GM20431 (cell line): ENCODE results near the gene GTF2IRD1.
"Not testable (repeated sequence)": the region's sequence is repeated elsewhere in the genome, so short reads cannot be mapped to it uniquely, and the experiment has no call there.

ENCODE experiments used
- in situ Hi-C: fragments of 300-500 bp; cut with MseI, MboI; formaldehyde crosslinking; loops from one replicate; pipeline ENCODE4 v1.15.0; 2020; ENCODE audit warnings: low sequenced_read_pairs; ENCODE audit not compliant: unreplicated experiment

Gene GTF2IRD1

DNA sequence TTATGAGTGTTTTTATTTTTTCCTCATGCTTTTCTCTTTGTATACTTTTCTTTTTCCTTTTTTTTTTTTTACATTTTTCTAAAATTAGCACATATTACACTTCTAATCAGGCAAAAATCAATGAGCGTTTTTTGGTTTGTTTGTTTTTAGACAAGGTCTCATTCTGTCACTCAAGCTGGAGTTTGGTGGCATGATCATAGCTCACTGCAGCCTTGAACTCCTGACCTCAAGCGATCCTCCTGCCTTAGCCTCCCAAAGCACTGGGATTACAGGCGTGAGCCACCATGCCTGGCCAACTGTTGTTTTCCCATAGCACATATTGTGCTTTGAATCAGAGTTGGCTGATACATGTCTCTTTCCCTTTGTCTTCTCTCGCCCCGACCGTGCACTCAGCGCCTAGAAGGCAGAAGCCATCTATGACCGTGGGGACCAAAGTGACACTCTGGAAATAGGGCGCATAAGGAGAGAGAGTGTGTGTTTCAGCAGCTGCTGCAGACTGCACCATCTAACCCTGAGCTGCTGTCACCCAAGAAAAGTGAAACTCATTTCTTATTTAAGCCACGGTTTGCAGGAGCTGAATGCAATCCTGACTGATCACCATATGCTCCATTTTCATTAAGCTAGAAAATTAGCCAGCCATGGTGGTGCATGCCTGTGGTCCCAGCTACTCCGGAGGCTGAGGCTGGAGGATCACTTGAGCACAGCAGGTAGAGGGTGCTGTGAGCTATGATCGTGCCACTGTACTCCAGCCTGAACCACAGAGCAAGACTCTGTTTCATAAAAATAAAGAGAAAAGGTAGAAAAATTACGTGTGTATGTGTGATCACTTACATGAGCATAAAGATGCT lies 162.5 kb downstream of the GTF2IRD1 start:
- in situ Hi-C loops: no loop called here

DNA sequence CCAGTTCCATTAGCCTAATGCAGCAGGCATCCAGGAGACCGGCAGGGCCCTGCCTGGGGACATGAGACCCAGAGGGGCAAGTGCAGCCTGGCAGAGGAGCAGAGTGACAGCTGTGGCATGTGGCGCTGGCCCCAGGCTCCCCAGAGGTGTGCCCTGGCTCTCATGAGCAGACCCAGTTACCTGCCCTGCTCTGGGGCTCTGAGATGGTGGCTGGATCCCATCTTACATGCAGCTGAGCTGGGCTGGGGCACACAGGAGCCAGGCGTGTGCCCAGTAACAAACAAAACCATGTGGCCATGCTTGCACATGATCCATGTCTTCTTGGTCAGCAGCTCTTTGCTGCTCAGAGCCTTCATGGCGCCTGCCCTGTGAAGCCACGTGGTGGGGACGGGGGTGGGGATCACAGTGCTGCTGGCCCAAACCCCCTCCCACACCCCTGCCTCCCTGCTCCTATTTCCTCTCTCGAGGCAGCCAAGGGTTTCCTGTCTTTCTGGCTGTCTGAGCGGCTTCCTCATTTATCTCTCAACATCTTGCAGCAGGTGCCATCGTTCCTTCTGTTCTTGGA lies 163.6 kb downstream of the GTF2IRD1 start:
- in situ Hi-C loops: no loop called here

DNA sequence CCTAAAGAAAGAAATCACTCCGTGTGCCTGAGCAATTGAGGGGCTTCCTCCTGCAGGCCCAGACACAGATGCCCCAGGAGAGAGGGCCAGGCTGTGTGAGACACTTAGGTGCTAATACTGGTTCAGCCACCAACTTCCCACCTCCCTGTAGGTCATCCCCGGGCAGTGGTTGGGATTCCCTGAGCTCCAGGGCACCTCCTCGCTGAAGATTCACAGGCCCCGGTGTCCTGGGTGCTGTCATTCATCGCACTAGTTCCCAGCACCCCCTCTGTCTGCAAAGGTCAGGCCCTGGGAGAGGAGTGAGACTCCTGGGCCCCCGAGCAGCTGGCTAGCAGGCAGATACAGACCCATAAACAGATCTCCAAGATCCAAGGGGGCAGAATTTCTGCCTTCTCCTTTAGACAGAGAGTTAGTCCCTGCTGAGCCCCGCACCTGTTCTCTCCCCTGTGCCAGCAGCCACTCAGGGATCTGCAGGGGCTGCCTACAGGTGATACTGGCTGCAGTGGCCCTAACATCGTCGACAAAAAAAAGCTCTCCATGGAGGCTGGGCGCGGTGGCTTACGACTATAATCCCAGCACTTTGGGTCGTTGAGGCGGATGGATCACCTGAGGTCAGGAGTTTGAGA lies 165.6 kb downstream of the GTF2IRD1 start:
- in situ Hi-C loops: no loop called here

DNA sequence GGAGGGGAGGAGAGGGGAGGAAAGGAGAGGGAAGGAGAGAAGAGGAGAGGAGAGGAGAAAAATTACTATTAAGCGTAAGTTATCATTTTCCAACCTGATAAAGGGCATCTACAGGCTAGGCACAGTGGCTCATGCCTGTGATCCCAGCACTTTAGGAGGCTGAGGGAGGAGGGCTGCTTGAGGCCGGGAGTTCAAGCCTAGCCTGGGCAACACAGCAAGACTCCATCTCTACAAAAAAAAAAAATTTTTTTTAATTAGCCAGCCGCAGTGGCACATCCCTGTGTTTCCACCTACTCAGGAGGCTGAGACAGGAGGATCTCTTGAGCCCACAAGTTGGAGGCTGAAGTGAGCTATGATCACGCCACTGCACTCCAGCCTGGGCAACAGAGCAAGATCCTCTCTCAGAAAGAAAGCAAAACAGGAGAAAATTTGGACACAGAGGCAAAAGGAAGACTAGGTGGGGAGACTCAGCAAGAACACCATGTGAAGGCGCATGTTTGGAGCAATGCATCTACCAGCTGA lies 168.6 kb downstream of the GTF2IRD1 start:
- in situ Hi-C loops: no loop called here

DNA sequence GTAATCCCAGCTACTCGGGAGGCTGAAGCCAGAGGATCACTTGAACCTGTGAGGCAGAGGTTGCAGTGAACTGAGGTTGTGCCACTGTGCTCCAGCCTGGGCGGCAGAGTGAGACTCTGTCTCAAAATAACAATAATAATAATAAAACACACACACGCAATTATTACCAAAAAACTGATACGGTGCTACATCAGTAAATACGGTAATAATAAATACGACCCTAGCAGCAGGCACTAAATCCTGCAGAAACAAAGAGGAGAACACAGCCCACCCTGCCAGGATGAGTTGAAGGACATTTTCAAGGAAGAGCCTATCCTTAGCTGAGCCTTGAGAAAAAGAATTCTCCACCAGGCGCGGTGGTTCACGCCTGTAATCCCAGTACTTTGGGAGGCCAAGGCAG lies 169.4 kb downstream of the GTF2IRD1 start:
- in situ Hi-C loops: no loop called here

DNA sequence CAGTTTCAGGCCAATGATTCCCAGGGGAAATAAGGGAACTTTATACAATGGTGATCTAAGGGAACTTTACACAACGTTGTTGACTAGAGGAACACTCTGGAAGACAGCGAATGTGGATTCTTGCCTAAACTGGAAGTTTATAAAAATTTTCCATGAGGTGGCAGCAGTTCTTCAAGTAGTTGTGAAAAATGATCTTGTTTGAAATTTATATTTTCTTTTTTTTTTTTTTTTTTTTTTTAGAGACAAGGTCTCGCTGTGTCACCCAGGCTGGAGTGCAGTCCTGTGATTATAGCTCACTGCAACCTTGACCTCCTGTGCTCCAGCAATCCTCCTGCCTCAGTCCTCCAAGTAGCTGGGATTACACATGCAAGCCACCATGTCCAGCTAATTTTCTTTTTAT lies 171.7 kb downstream of the GTF2IRD1 start:
- in situ Hi-C loops: no loop called here

DNA sequence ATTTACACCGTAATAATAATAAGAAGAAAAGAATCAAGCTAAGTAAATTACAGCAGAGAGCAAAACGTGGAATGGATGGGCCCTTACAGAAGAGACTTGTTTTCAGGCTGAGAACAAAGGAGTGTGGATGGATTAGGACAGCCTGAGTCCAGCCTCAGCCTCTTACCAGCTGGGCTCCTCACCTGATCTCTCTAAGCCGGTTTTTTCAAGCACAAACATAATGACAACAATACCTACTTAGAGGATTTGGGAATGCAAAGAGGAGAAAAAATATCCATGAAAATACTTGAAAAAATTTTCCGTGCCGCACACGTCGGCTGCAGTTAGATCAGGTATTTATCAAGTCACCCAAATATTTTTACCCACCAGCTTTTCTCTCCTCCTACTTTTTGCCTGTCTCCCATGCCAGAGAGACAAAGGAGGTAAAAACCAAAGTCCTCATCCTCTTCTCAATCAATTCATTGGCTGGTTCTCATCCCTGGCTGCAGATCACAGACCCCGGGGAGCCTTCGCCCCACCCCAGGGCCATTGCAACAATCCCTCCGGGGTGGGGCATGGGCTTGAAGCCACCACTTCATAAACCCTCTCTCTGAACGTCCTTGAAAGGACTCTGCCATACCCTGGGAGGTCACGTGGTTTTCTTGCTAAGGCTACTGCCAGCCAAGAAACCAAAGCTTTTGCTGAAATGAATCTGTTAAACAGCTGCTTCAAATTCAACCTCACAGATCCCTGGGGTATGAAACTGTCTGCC lies 174.1 kb downstream of the GTF2IRD1 start:
- in situ Hi-C loops: no loop called here

DNA sequence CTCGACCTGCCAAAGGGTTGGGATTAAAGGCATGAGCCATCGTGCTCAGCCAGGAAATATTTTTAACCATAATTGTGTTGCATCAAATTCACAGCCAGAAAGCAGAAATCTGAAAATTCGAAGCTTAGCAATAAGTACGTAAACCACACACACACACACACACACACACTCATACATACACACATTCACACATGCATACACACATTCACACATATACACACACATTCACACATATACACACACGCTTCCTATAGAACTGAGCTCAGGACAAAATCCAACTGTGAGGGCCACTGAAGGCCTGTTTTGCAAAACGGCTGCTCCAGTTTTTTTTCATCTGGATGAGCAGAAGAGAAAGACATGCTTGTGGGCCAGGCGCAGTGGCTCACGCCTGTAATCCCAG lies 178.8 kb downstream of the GTF2IRD1 start:
- in situ Hi-C loops: no loop called here

DNA sequence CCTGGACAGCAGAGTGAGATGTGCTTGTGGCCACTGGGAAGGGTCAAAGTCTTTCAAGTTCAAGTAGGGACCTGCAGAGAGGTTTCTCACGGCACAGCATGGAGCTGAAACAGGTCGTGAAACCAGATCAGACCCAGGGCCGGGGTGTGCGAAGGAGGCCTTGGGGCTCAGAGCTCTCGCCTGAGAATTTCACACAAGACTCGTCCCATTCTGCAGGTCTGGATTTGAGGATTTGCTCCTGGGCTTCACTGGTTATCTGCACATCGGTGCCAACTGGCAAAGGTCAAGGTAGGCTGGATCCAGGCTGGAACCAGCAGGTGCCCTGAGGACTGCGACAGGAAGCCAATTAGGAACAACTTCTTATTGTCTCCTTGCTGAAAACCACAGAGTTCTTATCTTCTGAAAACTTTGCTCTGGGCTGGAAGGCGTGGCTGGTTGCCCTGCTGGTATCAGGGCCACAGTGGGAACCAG lies 179.8 kb downstream of the GTF2IRD1 start:
- in situ Hi-C loops: no loop called here

DNA sequence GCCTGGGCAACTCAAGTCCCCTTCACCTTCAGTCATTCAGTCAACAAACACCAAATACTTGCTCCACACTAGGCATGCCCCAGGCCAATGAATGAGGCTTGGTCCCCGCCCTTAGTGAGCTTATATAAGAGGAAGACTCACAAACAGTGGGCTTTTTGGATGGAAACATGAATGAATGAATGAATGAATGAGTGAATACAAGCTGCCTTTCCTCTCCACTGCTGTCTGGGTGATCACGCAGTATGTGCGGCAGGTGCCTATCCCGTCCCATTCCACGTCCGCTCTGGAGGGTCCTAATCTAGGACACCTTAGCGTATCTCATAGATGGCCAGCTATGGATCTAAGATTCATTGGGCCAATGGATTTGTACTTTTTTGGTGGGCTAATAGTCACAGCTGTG lies 184.0 kb downstream of the GTF2IRD1 start:
- in situ Hi-C loops: no loop called here

DNA sequence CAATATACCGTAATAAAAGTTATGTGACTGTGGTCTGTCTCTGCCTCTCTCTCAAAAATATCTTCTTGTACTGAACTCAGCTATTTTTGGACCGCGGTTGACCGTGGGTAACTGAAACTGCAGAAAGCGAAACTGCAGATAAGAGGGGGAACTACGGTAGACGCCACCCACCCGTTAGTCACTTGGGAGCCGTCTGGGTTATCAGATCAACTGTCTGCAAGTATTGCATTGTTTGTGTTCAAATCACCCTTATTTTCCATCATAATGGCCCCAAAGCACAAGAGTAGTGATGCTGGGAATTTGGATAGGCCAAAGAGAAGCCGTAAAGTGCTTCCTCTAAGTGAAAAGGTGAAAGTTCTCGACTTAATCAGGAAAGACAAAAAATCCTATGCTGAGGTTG lies 196.3 kb downstream of the GTF2IRD1 start:
- in situ Hi-C loops: not testable (repeated sequence)

DNA sequence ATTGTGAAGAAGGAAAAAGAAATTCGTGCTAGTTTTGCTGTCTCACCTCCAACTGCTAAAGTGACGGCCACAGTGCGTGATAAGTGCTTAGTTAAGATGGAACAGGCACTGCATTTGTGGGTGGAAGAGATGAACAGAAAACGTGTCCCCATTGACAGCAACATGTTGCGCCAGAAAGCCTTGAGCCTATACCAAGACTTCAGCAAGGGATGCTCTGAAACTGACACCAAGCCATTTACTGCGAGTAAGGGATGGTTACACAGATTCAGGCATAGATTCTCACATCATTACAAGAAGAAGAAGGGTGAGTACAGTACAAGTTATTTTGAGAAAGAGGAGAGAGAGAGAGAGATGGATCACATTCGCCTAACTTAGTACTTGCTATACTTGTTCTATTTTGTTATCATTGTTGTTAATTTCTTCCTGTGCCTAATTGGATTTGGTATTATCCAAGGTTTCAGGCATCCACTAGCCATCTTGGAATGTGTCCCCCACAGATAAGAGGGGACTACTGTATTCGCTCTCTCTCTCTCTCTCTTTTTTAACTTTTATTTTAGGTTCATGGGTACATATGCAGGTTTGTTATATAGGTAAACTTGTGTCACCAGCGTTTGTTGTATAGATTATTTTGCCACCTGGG lies 196.9 kb downstream of the GTF2IRD1 start:
- in situ Hi-C loops: not testable (repeated sequence)

DNA sequence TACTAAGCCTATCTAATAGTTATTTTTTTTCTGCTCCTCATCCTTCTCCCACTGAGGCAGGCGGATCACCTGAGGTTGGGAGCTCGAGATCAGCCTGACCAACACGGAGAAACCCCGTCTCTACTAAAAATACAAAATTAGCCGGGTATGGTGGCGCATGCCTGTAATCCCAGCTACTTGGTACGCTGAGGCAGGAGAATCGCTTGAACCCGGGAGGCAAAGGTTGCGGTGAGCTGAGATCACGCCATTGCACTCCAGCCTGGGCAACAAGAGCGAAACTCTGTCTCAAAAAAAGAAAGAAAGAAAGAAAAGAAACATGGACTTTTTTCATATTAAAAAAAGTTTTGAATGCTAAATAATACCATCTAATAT lies 197.4 kb downstream of the GTF2IRD1 start:
- in situ Hi-C loops: not testable (repeated sequence)
